BLaER1 (cell line): Measurements from ENCODE around the gene WBP2.
A peak's percentile ranks its signal among the peaks of the same experiment; 100 is the strongest.
"Not testable (repeated sequence)": the region's sequence is repeated elsewhere in the genome, so short reads cannot be mapped to it uniquely, and the experiment has no call there.

Experiments used
- H3K27ac ChIP-seq: shearing (Covaris generic); formaldehyde crosslinking; 2 replicates; pipeline ENCODE4 v1.8.1; 2022
- H3K27me3 ChIP-seq: shearing (Covaris generic); formaldehyde crosslinking; 2 replicates; pipeline ENCODE4 v1.8.1; 2022
- H3K36me3 ChIP-seq: shearing (Covaris generic); formaldehyde crosslinking; 2 replicates; pipeline ENCODE4 v1.8.1; 2022
- H3K4me1 ChIP-seq: shearing (Covaris generic); formaldehyde crosslinking; 2 replicates; pipeline ENCODE4 v1.8.1; 2022
- H3K4me2 ChIP-seq: shearing (Covaris generic); formaldehyde crosslinking; 2 replicates; pipeline ENCODE4 v1.8.1; 2022
- H3K4me3 ChIP-seq: shearing (Covaris generic); formaldehyde crosslinking; 2 replicates; pipeline ENCODE4 v1.8.1; 2022
- H3K9ac ChIP-seq: shearing (Covaris generic); formaldehyde crosslinking; 2 replicates; pipeline ENCODE4 v1.8.1; 2022
- H3K9me3 ChIP-seq: shearing (Covaris generic); formaldehyde crosslinking; 2 replicates; pipeline ENCODE4 v1.8.1; 2022
- H4K20me1 ChIP-seq: shearing (Covaris generic); formaldehyde crosslinking; 2 replicates; pipeline ENCODE4 v1.8.1; 2022
- Cebpa-rat ChIP-seq: shearing (Covaris generic); IDR thresholded peaks from 2 replicates; pipeline ENCODE4 v1.8.1; 2022

WBP2 gene

DNA sequence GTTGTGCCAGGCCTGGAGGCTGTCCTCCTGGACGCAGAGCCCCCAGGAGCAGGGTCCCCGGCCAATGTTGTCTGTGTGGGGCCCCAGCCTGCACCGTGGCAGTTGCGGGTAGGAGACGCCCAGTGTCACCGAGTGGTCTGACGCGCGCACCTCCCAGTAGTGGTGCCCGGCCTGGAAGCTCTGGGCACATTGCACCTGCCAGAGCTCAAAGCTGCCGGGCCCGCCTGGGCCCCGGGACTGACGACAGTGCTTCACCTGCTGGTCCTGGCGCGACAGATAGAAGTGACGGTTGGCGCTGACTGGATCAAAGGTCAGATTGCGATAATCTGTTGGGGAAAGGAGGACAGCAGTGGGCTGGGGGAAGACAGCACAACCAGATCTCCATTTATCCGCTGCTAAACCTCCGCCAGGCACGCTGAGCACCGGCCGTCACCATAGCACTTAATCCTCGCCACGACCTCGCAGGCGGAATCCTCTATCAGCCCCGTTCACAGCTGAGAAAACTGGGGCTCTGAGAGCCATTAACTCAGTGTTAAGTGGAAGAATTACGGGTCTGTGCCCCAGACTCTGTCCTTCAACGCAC is 36.0 kb upstream of the WBP2 start:
- H3K4me2 ChIP-seq: no peak overlapping the region
- no peak overlapping the region for H3K27ac ChIP-seq
- no peak for TF ChIP-seq Cebpa-rat
- no peaks in the 10 kb centered on the region for H3K27me3 ChIP-seq
- peaks cover 50% of the 10 kb centered on the region for H4K20me1 ChIP-seq
- H3K9ac ChIP-seq: no peak overlapping the region
- no peak overlapping the region for H3K4me3 ChIP-seq
- H3K36me3 ChIP-seq: peaks cover 46% of the 10 kb centered on the region
- H3K4me1 ChIP-seq: peaks cover 40% of the 10 kb centered on the region
- H3K9me3 ChIP-seq: no peaks in the 10 kb centered on the region

DNA sequence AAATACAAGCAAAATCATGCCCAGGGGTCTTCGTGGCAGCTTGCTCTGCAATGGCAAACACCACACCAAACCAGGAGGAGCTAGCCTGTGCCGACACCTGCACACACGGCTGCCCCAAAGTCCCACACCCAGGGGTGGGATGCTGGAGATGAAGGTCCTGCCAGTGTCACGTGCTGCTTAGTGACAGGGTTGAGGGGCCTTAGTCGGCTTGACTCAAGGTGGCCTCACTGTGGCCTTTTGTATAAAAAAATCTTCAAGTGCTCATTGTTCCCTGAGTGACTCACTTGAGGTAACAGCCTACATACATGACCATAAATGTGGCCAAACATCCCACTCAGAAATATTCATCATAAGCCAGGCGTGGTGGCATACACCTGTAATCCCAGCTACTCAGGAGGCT is 34.3 kb upstream of the WBP2 start:
- Histone ChIP-seq H4K20me1 (peaks cover 43% of the 10 kb centered on the region), H3K9me3 (no peaks in the 10 kb centered on the region), H3K4me2 (no peak overlapping the region), H3K27ac (no peak overlapping the region), H3K4me3 (no peak overlapping the region), H3K27me3 (no peaks in the 10 kb centered on the region), H3K36me3 (peaks cover 46% of the 10 kb centered on the region), H3K4me1 (peaks cover 32% of the 10 kb centered on the region), H3K9ac (no peak overlapping the region)
- TF ChIP-seq Cebpa-rat: no peak

DNA sequence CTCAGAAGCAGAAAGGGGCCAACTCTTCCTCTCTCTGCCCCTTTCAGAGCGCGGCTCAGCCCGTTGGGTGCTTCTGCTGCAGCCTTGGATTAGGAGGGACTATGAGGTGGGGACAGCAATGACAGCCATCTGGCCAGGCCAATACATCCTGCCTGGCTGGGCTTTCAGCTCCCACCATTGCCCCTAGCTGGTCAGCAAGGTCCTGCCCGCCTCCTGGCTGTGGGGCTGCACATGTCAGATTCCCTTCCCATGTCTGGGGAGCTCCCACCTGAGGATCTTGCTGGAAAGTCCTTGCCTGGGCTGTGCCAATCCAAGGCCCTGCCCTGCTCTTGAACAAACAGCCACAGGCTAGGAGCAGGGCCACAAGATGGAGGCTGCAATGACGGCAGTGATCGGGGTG is 33.3 kb upstream of the WBP2 start:
- Histone ChIP-seq H3K27ac (no peak overlapping the region), H3K4me3 (no peak overlapping the region), H4K20me1 (peaks cover 33% of the 10 kb centered on the region), H3K4me1 (peaks cover 23% of the 10 kb centered on the region), H3K9me3 (no peaks in the 10 kb centered on the region), H3K27me3 (no peaks in the 10 kb centered on the region), H3K4me2 (no peak overlapping the region), H3K36me3 (peaks cover 46% of the 10 kb centered on the region), H3K9ac (no peak overlapping the region)
- no peak for TF ChIP-seq Cebpa-rat

GRCh38 chr17:75885860-75886259 is 30.7 kb upstream of the WBP2 start:
- not testable (repeated sequence) for H4K20me1 ChIP-seq, H3K27me3 ChIP-seq, H3K4me3 ChIP-seq, H3K27ac ChIP-seq, H3K9me3 ChIP-seq, H3K4me2 ChIP-seq, H3K9ac ChIP-seq
- Histone ChIP-seq H3K36me3 (peaks cover 23% of the 10 kb centered on the region), H3K4me1 (peaks cover 38% of the 10 kb centered on the region)

GRCh38 chr17:75885431-75885830 is 30.3 kb upstream of the WBP2 start:
- H3K27ac ChIP-seq: no peak overlapping the region
- peaks cover 5% of the 10 kb centered on the region for H3K27me3 ChIP-seq
- H3K36me3 ChIP-seq: peaks cover 19% of the 10 kb centered on the region
- no peak overlapping the region for H3K9ac ChIP-seq
- H4K20me1 ChIP-seq: peaks cover 3% of the 10 kb centered on the region; the same call in 1 of the 2 replicates
- TF ChIP-seq Cebpa-rat: no peak
- no peaks in the 10 kb centered on the region for H3K9me3 ChIP-seq
- H3K4me1 ChIP-seq: peaks cover 43% of the 10 kb centered on the region
- H3K4me2 ChIP-seq: no peak overlapping the region; the same call in 1 of the 2 replicates
- H3K4me3 ChIP-seq: no peak overlapping the region

- Histone ChIP-seq H3K9ac (no peak overlapping the region), H3K4me2 (peak overlapping the region; percentile 78), H4K20me1 (no peaks in the 10 kb centered on the region; the same call in 1 of the 2 replicates), H3K27me3 (peaks cover 40% of the 10 kb centered on the region), H3K4me1 (peaks cover 66% of the 10 kb centered on the region), H3K27ac (peak overlapping the region; percentile 47; the same call in 1 of the 2 replicates), H3K36me3 (no peaks in the 10 kb centered on the region), H3K9me3 (no peaks in the 10 kb centered on the region), H3K4me3 (no peak overlapping the region)
- peak; percentile 94 for TF ChIP-seq Cebpa-rat
Measured at GRCh38 chr17:75881678-75882454, 26.7 kb upstream of the WBP2 start.

- H3K4me2 ChIP-seq: peak overlapping the region; percentile 78; the same call in 1 of the 2 replicates
- no peak overlapping the region for H3K4me3 ChIP-seq
- H3K27me3 ChIP-seq: peaks cover 52% of the 10 kb centered on the region
- H3K4me1 ChIP-seq: peaks cover 73% of the 10 kb centered on the region
- H3K9me3 ChIP-seq: no peaks in the 10 kb centered on the region
- H3K27ac ChIP-seq: no peak overlapping the region
- no peaks in the 10 kb centered on the region for H3K36me3 ChIP-seq
- H3K9ac ChIP-seq: no peak overlapping the region
- no peaks in the 10 kb centered on the region; the same call in 1 of the 2 replicates for H4K20me1 ChIP-seq
- TF ChIP-seq Cebpa-rat: no peak
Measured at GRCh38 chr17:75880266-75880665, 25.1 kb upstream of the WBP2 start.

- Histone ChIP-seq H3K27ac (peak within 1 kb of the TSS; percentile 28), H3K36me3 (no peaks in the 10 kb centered on the region), H3K27me3 (peaks cover 52% of the 10 kb centered on the region), H3K4me1 (peaks cover 84% of the 10 kb centered on the region), H3K9ac (peak within 1 kb of the TSS; percentile 49), H3K4me2 (peak within 1 kb of the TSS; percentile 93), H3K9me3 (no peaks in the 10 kb centered on the region), H3K4me3 (peak within 1 kb of the TSS; percentile 63), H4K20me1 (no peaks in the 10 kb centered on the region; the same call in 1 of the 2 replicates)
- no peak for TF ChIP-seq Cebpa-rat
Measured at GRCh38 chr17:75878174-75878998, 23.3 kb upstream of the WBP2 start, which contains the start of gene TRIM47. Gene TRIM47 (minus strand): TSS chr17:75878581. CDS start chr17:75878548, 33 bp downstream.

- Histone ChIP-seq H3K27ac (peak overlapping the region; percentile 28), H3K27me3 (peaks cover 52% of the 10 kb centered on the region), H3K4me1 (peaks cover 84% of the 10 kb centered on the region), H3K9ac (peak overlapping the region; percentile 49), H4K20me1 (no peaks in the 10 kb centered on the region; the same call in 1 of the 2 replicates), H3K4me3 (peak overlapping the region; percentile 63), H3K36me3 (no peaks in the 10 kb centered on the region), H3K9me3 (no peaks in the 10 kb centered on the region), H3K4me2 (peak overlapping the region; percentile 93)
- no peak for TF ChIP-seq Cebpa-rat
Measured at GRCh38 chr17:75877752-75878173, 22.6 kb upstream of the WBP2 start.
